ENCODE data around the gene IFT25. TPM values are rescaled to one million over a fixed set of nuclear protein-coding genes. Genes with fewer than 3 reads are reported as not detected.

The IFT25 gene
- total RNA-seq, 1 donor from 2014 or later, result 11.9 TPM

- no peak for DNase-seq (ENCODE audit: missing footprints)
- ATAC-seq, result no peak
- intact Hi-C loops (cut with DNase I), result no loop called here
Observed at GRCh38 chr1:53962395-53962794, 16.9 kb upstream of the IFT25 start.

DNA sequence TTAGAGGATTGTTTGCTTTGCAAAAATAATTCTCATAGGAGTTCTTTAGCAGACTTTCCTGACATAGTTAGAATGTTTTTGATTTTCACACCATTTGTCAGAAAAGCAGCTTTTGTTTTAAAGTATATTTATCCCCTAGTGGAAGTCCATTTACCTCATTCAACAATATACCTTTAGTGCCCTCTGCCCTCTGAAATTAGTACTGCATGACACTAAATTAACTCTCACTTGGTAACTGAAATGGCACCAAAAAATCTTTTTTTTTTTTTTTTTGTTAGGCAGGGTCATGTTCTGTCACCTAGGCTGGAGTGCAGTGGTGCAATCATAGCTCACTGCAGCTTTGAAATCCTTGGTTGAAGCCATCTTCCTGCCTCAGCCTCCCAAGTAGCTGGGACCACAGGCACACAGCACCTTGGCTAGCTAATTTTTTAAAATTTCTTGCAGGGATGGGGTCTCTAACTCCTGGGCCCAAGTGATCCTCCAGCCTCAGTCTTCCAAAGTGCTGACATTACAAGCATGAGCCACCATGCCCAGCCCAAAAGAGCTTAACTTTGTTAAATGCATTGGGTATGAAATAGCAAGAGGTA lies 14.3 kb upstream of the IFT25 start:
- no peak for ATAC-seq
- intact Hi-C loops (cut with DNase I), result no loop called here
- no peak for DNase-seq (ENCODE audit: missing footprints)

GRCh38 chr1:53957194-53957818 lies 11.8 kb upstream of the IFT25 start:
- DNase-seq (ENCODE audit: missing footprints) (no peak), ATAC-seq (no peak)
- intact Hi-C loops (cut with DNase I), result no loop called here

GRCh38 chr1:53956308-53957168 lies 11.0 kb upstream of the IFT25 start:
- ATAC-seq, result no peak
- intact Hi-C loops (cut with DNase I), result no loop called here
- DNase-seq (ENCODE audit: missing footprints), result no peak

DNA sequence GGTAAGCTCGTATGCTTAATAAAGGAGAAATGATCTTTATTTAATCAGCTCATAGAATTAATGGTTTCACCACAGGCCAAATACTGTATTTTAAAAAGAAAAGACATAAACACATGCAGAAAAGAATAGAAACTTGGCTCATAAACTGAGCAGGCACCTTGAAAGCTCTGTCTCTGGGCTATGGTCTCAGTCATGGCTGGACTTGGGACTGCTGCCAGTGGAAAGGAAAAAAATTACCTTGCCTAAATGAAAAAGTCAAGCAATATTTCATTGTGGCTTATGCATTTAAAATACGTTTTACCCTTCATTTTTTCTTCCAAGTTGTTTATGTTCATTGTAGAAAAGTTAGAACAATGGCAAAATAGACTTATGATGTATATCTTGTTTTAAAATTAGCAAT lies 8.6 kb upstream of the IFT25 start:
- intact Hi-C loops (cut with DNase I), result no loop called here
- no peak for ATAC-seq
- DNase-seq (ENCODE audit: missing footprints), result no peak

- ATAC-seq, result no peak
- intact Hi-C loops (cut with DNase I), result no loop called here
- no peak for DNase-seq (ENCODE audit: missing footprints)
Observed at GRCh38 chr1:53951697-53952096, 6.2 kb upstream of the IFT25 start.

DNA sequence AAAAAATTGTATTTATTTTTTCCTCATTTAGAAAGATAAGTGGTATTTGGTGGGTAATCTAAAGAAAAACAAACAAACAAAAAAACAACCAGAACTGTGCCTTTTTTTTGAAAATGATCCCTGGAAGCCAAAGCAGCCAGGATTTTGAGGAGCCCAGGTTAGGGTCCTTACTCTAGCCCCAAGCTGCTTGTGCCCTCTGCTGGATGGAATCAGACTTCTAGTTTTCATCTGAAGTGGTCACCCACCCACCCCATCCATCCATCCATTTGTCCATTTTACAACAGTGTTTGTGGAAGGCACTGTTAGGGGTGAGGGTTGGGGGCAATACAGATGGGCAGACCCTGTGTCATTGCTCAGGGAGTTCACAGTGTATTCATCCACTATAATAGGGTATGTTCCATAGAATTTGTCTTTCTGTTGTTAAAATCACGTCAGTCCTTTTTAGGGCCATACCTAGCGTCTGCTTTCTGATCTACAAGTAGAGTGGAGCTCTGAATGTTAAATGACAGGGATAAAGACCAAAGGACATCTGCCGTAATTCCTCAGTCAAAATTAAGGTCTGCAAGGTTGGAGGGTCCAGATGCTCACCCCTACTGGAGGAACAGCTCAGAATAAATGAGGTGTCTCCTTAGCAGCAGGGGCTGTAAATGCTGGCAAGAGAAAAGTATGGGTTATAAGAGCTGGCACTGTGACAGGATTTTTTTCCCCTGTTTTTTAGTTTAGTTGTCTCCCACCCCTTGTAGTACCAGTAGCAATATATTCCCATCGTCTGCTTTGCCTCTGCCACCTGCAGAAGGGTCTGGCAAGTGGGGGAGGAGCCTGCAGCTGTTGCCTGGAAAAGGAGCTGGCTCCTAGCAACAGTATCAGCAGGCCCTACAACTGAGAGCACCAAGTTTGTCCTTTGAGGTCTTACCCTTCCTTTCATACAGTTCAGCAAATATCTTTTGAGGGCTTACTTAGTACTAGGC lies 3.8 kb upstream of the IFT25 start:
- ATAC-seq, result no peak
- intact Hi-C loops (cut with DNase I), result loop anchor here (5.0 to 10.0 kb wide), 4 partner anchors 103 to 815 kb away; partner anchors contain the start of genes NDC1, PARS2, TCEANC2 and TMEM59
- DNase-seq (ENCODE audit: missing footprints), result no peak

DNA sequence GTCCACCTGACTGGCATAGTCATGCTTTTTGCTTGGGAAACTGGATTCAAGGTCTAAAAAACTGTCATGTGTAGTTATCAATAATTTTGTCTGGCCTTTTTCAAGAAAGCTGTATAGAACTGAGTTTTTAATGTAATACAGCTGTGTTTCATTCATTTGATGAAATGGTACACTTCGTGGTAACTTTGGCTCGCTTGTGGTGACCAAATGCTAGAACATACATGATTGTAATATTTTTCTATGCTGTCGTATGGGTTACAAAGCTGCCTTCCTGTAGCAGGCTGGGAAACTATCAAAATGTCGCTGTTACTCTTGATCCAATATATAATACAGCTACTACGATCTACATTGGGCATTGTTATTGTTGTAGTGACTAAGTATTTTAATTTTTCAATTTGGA lies 2.8 kb upstream of the IFT25 start:
- ATAC-seq, result no peak
- intact Hi-C loops (cut with DNase I), result loop anchor here (5.0 to 10.0 kb wide), 4 partner anchors 104 to 817 kb away; partner anchors contain the start of genes NDC1, PARS2, TCEANC2 and TMEM59
- no peak for DNase-seq (ENCODE audit: missing footprints)

DNA sequence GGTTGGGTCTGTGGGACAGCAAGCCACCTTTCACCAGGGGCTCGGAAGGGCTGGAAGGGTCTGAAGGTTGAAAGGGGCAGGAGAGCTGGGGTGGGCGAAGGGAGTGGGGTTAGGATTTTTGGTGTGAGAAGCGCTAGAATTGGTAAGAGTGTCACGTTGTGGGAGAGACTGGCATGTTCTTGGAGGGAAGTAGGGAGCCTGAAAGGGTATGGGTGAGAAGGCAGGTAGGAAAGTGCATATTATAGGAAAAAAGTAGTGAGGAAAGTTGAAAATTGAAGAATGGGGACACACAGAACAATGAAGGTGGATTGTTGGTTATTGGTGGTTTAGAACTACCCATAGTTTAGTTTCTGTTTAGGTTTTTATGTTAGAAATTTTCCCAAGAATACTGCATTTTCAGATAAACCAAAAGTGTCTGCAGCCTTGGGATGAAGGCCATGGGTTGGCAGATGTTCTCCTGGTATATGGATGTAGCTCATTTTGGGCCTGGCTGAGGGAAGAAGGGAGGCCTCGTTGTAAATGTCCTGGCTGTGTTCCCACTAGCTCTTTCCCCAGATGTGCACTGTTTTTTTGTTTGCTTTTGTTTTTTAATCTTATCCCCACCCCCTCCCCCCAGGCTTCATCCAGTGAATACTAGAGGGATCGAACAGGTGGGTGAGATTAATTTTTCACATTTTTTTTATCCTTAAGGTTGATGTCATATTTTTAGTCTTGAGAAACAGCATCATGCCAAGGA lies 1.8 kb upstream of the IFT25 start:
- intact Hi-C loops (cut with DNase I), result loop anchor here (2.0 to 10.0 kb wide), 5 partner anchors 57 to 817 kb away; partner anchors contain the start of genes NDC1, PARS2, TCEANC2 and TMEM59
- DNase-seq (ENCODE audit: missing footprints) (no peak), ATAC-seq (no peak)

- DNase-seq (ENCODE audit: missing footprints) (no peak), ATAC-seq (peak; percentile 91)
- intact Hi-C loops (cut with DNase I), result loop anchor here (2.0 to 10.0 kb wide), 5 partner anchors 56 to 818 kb away; partner anchors contain the start of genes NDC1, PARS2, TCEANC2 and TMEM59
Observed at GRCh38 chr1:53946252-53947171, 1.0 kb upstream of the IFT25 start, which contains the start of gene LRRC42. Gene LRRC42, plus strand, starts transcription at chr1:53946350. Its CDS starts 5,650 bp downstream, at chr1:53952000.

GRCh38 chr1:53945183-53945432 lies 391 bp downstream of the IFT25 start:
- ATAC-seq, result no peak
- intact Hi-C loops (cut with DNase I), result loop anchor here (5.0 to 10.0 kb wide), 4 partner anchors 107 to 820 kb away; partner anchors contain the start of genes NDC1, PARS2, TCEANC2 and TMEM59

GRCh38 chr1:53944469-53945182 lies 873 bp downstream of the IFT25 start:
- DNase-seq (ENCODE audit: missing footprints) (no peak), ATAC-seq (no peak)
- intact Hi-C loops (cut with DNase I), result loop anchor here (5.0 to 10.0 kb wide), 4 partner anchors 107 to 820 kb away; partner anchors contain the start of genes NDC1, PARS2, TCEANC2 and TMEM59

More at GRCh38 chr1:53945183-53945432, 391 bp downstream of the IFT25 start:
- no peak for DNase-seq (ENCODE audit: missing footprints)

DNA sequence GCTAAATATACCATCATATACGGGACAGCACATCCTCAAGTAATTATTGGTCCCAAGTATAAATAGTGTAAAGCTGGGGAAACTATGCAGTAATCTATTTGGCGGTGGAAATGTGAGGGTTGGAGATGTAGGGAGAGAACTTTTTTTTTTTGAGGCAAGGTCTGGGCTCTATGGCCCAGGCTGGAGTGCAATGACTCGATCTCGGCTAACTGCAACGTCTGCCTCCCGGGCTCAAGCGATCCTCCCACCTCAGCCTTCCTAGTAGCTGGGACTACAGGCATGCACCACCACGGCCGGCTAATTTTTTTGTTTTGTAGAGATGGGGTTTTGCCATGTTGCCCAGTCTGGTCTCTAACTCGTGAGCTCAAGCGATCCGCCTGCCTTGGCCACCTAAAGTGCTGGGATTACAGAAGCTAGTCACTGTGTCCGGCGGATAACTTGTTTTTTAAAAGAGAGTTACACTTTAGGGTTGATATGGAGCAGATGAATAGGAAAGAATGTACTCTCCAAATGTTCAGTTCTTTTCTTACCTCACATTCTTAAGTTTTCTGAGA lies 1.9 kb downstream of the IFT25 start:
- intact Hi-C loops (cut with DNase I), result loop anchor here (10.0 kb wide), 1 partner anchor 821 kb away; the partner anchor contains the start of gene PARS2
- ATAC-seq (no peak), DNase-seq (ENCODE audit: missing footprints) (no peak)

DNA sequence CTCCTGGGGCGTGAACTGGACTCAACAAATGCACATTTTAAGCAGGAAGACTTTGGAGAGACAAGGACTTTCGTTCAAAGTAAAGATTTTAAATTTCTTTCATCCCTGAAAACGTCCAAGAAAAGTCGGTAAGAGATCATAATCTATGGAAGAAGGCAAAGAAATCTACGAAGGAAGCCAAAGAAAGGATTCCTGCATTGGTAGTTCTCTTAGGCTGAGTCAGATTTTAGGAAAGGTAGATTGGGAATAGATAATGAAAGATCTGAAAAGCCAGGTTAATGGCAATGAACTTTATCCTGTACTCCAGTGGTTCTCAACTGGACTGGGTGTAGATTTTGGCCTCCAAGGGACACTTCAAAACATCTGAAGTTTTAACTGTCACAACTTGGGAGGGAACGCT lies 2.4 kb downstream of the IFT25 start:
- intact Hi-C loops (cut with DNase I), result loop anchor here (10.0 kb wide), 1 partner anchor 822 kb away; the partner anchor contains the start of gene PARS2
- no peak for ATAC-seq

GRCh38 chr1:53942127-53942957 lies 3.2 kb downstream of the IFT25 start:
- DNase-seq (ENCODE audit: missing footprints) (no peak), ATAC-seq (no peak)
- intact Hi-C loops (cut with DNase I), result loop anchor here (10.0 kb wide), 1 partner anchor 822 kb away; the partner anchor contains the start of gene PARS2

More for the DNA sequence above, 2.4 kb downstream of the IFT25 start:
- DNase-seq (ENCODE audit: missing footprints), result no peak

Measured in Right ventricle myocardium inferior (tissue), 1 donor.